ENCODE results near the gene LRRC52.

DNA sequence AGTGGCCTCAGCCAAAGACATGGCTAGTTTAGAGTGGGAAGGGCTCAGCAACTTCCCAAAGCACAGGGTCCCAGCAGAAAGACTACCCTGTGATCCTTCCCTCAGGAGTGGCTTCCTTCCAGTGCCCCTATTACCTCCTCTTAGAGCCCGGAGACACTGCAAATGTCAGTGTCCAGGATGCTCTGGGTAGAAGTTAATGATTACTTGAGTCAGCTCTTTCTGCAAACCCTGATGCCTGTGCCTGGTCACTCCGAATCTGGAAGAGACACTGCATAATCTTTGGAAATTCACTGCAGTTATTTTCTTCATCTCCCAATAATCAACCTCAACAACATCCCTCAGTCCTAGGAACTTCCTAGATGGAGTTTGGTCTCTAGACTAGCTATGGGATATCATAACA is 60.0 kb downstream of the LRRC52 start:
- TF ChIP-seq POLR2A (IDR thresholded peaks at IDR 0.05) = no peak
- TF ChIP-seq POLR2AphosphoS5 (IDR thresholded peaks at IDR 0.05) = no peak
- TF ChIP-seq, protein P1, sequence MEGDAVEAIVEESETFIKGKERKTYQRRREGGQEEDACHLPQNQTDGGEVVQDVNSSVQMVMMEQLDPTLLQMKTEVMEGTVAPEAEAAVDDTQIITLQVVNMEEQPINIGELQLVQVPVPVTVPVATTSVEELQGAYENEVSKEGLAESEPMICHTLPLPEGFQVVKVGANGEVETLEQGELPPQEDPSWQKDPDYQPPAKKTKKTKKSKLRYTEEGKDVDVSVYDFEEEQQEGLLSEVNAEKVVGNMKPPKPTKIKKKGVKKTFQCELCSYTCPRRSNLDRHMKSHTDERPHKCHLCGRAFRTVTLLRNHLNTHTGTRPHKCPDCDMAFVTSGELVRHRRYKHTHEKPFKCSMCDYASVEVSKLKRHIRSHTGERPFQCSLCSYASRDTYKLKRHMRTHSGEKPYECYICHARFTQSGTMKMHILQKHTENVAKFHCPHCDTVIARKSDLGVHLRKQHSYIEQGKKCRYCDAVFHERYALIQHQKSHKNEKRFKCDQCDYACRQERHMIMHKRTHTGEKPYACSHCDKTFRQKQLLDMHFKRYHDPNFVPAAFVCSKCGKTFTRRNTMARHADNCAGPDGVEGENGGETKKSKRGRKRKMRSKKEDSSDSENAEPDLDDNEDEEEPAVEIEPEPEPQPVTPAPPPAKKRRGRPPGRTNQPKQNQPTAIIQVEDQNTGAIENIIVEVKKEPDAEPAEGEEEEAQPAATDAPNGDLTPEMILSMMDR (IDR thresholded peaks at IDR 0.05) = no peak
- no peak for TF ChIP-seq EP300 (IDR thresholded peaks at IDR 0.05)
